ENCODE data around the gene LPAR3.

- no peak for TF ChIP-seq CTCF (IDR thresholded peaks at IDR 0.05)
- no peak for TF ChIP-seq POLR2A (IDR thresholded peaks at IDR 0.05)
- no peak for TF ChIP-seq EP300 (IDR thresholded peaks at IDR 0.05)
These were observed 48.8 kb upstream of the LPAR3 start for GRCh38 chr1:84941843-84942242.

All from tibial nerve (tissue), 4 donors.